Right lobe of liver (tissue), 6 donors: ENCODE measurements around the gene SPATS2L. TPM values are rescaled to one million over a fixed set of nuclear protein-coding genes. Genes with fewer than 3 reads are reported as not detected.

Experiments used
- ATAC-seq, 4 donors: fragments of 200-7000 bp; cut with Tn5 transposase; one replicate each; pipeline ENCODE4 v1.9.1; 2020; ENCODE audit warnings: mild to moderate bottlenecking in 4 of 4, moderate library complexity in 4 of 4
- DNase-seq, 3 donors: peaks; one replicate each; pipeline ENCODE4 v3.0.0-alpha.2; 2020
- H3K27ac ChIP-seq, 3 donors: fragments of 200-600 bp; one replicate each; pipeline ENCODE4 v1.8.0; 2022
- H3K27me3 ChIP-seq, 2 donors: fragments of 200-600 bp; one replicate each; pipeline ENCODE4 v1.8.0; 2022
- H3K36me3 ChIP-seq, 4 donors: fragments of 200-600 bp; sonication (generic) in 1 of 4; one replicate each; pipeline versions ENCODE4 v1.5.1 to v1.8.0; 2017 to 2022; ENCODE audit warnings: control low read depth in 1 of 4
- H3K4me1 ChIP-seq, 4 donors: fragments of 200-600 bp; sonication (generic) in 1 of 4; one replicate each; pipeline versions ENCODE4 v1.5.1 to v1.8.0; 2017 to 2022; ENCODE audit warnings: control low read depth in 1 of 4
- H3K4me3 ChIP-seq, 3 donors: fragments of 200-600 bp; one replicate each; pipeline ENCODE4 v1.8.0; 2022
- H3K9me3 ChIP-seq, 4 donors: fragments of 200-600 bp; sonication (generic) in 1 of 4; one replicate each; pipeline versions ENCODE4 v1.5.1 to v1.8.0; 2017 to 2022; ENCODE audit warnings: control low read depth in 1 of 4
- POLR2A ChIP-seq: fragments of 450-650 bp; IDR thresholded peaks from one replicate; pipeline ENCODE4 v1.6.1; 2017; ENCODE audit warnings: antibody characterized with exemption, mild to moderate bottlenecking
- WGBS: methylation state at CpG from one replicate; pipeline ENCODE4 v1.1.6; 2018; ENCODE audit warnings: low coverage, low lambda C conversion rate; ENCODE audit not compliant: insufficient coverage; ENCODE audit errors: missing lambda C conversion rate; 5-methylcytosine and 5-hydroxymethylcytosine counted together
- intact Hi-C, 2 donors: fragments of 100-400 bp; cut with DNase I; formaldehyde crosslinking; loops; one replicate each; pipeline versions ENCODE4 v1.11.2 to v1.14.1; 2022
- total RNA-seq, 6 experiments: library from RNA; depleted of rRNA in 2 of 6; stranded (reverse); fragments of >200 nt in 2 of 6; fragmentation: NEBNext Ultra II Directional in 3 of 6; extraction: Animal tissue kit (Norgen Biotek cat#: 25700) in 3 of 6; gene quantifications; one replicate each; pipeline versions ENCODE4 v1.1.0 to v1.2.4, GENCODE V29; 2016 to 2023
- TF ChIP-seq, protein P1 (sequence below), 4 donors: fragments of 200-600 bp in 3 of 4; fragments of 450-650 bp in 1 of 4; IDR thresholded peaks; one replicate each; pipeline versions ENCODE4 v1.5.1 to v1.8.0; 2016 to 2022; ENCODE audit warnings: antibody characterized with exemption in 4 of 4, mild to moderate bottlenecking in 2 of 4
- donor health status: DM: no; HTN: yes; CAD: no.
- donor health status: DM: no; HTN: no; CAD: no.
- donor health status: DM: no; HTN: no; CAD: no.
- donor health status: DM: no; HTN: yes; CAD: no.
- donor health status: DM: no; HTN: yes; CAD: no.

SPATS2L gene
- total RNA-seq, 6 experiments from 2014 or later: 60.7 to 109 (median 72.9) TPM

DNA sequence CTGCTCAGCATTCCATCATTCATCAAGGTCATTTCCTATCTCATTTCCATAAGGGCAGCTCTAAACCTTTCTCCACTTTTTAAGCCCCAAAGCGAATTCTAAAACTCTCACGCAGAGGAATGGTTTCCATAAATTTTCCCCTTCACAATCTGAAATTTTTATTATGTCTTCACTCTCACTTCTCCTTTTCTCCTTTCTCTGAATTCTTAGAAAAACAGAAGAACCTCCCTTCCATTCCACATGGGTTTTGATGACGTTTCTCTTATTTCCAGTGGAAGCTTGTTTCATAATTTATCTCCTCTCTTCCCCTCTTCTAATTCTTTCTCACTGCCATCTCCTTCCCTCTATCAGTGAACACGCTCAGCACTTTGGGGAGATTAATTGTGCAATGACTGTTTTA lies 97.3 kb downstream of the SPATS2L start:
- ATAC-seq: no peak

GRCh38 chr2:200404615-200405014 lies 98.1 kb downstream of the SPATS2L start:
- intact Hi-C loops: no loop called here
- DNase-seq: no peak
- H3K9me3 ChIP-seq: no peaks in the 10 kb centered on the region
- WGBS: 93% methylated on average over 4 of the region's 4 CpGs
- ATAC-seq: no peak
- H3K27ac ChIP-seq: peak overlapping the region in 1 of 3 donors; percentile 18
- TF ChIP-seq, protein P1, sequence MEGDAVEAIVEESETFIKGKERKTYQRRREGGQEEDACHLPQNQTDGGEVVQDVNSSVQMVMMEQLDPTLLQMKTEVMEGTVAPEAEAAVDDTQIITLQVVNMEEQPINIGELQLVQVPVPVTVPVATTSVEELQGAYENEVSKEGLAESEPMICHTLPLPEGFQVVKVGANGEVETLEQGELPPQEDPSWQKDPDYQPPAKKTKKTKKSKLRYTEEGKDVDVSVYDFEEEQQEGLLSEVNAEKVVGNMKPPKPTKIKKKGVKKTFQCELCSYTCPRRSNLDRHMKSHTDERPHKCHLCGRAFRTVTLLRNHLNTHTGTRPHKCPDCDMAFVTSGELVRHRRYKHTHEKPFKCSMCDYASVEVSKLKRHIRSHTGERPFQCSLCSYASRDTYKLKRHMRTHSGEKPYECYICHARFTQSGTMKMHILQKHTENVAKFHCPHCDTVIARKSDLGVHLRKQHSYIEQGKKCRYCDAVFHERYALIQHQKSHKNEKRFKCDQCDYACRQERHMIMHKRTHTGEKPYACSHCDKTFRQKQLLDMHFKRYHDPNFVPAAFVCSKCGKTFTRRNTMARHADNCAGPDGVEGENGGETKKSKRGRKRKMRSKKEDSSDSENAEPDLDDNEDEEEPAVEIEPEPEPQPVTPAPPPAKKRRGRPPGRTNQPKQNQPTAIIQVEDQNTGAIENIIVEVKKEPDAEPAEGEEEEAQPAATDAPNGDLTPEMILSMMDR (IDR thresholded peaks at IDR 0.05): no peak
- TF ChIP-seq POLR2A: no peak
- H3K4me3 ChIP-seq: no peak overlapping the region
- H3K27me3 ChIP-seq: no peaks in the 10 kb centered on the region
- peaks cover 0 to 15% (median 14%) of the 10 kb centered on the region in 4 donors for H3K4me1 ChIP-seq
- H3K36me3 ChIP-seq: peaks cover 0 to under 1% (median 0%) of the 10 kb centered on the region in 4 donors

More for the DNA sequence above, 97.3 kb downstream of the SPATS2L start:
- intact Hi-C loops: no loop called here
- Histone ChIP-seq H3K9me3 (no peaks in the 10 kb centered on the region), H3K4me1 (peaks cover 0 to 15% (median 14%) of the 10 kb centered on the region in 4 donors), H3K36me3 (peaks cover 0 to 4% (median 0%) of the 10 kb centered on the region in 4 donors), H3K4me3 (no peak overlapping the region), H3K27me3 (no peaks in the 10 kb centered on the region), H3K27ac (no peak overlapping the region)
- no peak for TF ChIP-seq POLR2A
- TF ChIP-seq, protein P1 (IDR thresholded peaks at IDR 0.05): no peak
- WGBS: 70% methylated on average over 4 of the region's 4 CpGs
- no peak for DNase-seq

GRCh38 chr2:200405599-200406298 lies 99.3 kb downstream of the SPATS2L start:
- WGBS: 44% methylated on average over 1 of the region's 1 CpG
- Histone ChIP-seq H3K27ac (peak overlapping the region in 1 of 3 donors; percentile 53), H3K9me3 (no peaks in the 10 kb centered on the region), H3K36me3 (no peaks in the 10 kb centered on the region), H3K4me1 (peaks cover 0 to 15% (median 14%) of the 10 kb centered on the region in 4 donors), H3K4me3 (no peak overlapping the region), H3K27me3 (no peaks in the 10 kb centered on the region)
- intact Hi-C loops: no loop called here
- no peak for TF ChIP-seq POLR2A
- TF ChIP-seq, protein P1 (IDR thresholded peaks at IDR 0.05): no peak
- no peak for DNase-seq
- peak; percentile 55 to 86 (median 74) for ATAC-seq

- Histone ChIP-seq H3K4me1 (peaks cover 0 to 15% (median 14%) of the 10 kb centered on the region in 4 donors), H3K9me3 (no peaks in the 10 kb centered on the region), H3K4me3 (no peak overlapping the region), H3K36me3 (no peaks in the 10 kb centered on the region), H3K27me3 (no peaks in the 10 kb centered on the region), H3K27ac (peak overlapping the region in 1 of 3 donors; percentile 46)
- ATAC-seq: peak; percentile 47 to 79 (median 66)
- intact Hi-C loops: no loop called here
- no peak for DNase-seq
- WGBS: 50% methylated on average over 2 of the region's 2 CpGs
- TF ChIP-seq, protein P1 (IDR thresholded peaks at IDR 0.05): no peak
- TF ChIP-seq POLR2A: no peak
Measured at GRCh38 chr2:200406379-200406778, 99.9 kb downstream of the SPATS2L start.
